ENCODE data around the gene STXBP4. TPM values are rescaled to one million over a fixed set of nuclear protein-coding genes. Genes with fewer than 3 reads are reported as not detected.

The STXBP4 gene
- total RNA-seq, 2 donors from 2014 or later = 12.7 to 31.4 TPM

DNA sequence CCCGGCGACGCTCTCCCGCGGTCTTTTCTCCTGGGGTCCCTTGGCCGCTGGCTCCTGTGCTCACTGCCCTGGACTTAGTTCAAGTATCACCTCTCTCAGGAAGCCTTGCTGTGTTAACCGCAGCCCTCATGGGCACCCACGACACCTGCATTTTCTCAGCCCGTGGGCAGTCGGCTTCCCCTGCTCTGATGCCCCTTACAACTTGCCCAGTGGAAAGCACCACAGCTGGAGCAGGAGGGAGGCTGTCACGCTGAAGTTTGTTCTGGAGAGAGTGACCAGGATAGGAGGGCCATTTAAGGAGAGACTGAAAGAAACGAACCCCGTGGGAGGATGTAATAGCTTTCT is 395 bp downstream of the STXBP4 start:
- H3K27ac ChIP-seq = peak overlapping the region; percentile 82 to 84
- TF ChIP-seq, protein P1, sequence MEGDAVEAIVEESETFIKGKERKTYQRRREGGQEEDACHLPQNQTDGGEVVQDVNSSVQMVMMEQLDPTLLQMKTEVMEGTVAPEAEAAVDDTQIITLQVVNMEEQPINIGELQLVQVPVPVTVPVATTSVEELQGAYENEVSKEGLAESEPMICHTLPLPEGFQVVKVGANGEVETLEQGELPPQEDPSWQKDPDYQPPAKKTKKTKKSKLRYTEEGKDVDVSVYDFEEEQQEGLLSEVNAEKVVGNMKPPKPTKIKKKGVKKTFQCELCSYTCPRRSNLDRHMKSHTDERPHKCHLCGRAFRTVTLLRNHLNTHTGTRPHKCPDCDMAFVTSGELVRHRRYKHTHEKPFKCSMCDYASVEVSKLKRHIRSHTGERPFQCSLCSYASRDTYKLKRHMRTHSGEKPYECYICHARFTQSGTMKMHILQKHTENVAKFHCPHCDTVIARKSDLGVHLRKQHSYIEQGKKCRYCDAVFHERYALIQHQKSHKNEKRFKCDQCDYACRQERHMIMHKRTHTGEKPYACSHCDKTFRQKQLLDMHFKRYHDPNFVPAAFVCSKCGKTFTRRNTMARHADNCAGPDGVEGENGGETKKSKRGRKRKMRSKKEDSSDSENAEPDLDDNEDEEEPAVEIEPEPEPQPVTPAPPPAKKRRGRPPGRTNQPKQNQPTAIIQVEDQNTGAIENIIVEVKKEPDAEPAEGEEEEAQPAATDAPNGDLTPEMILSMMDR (IDR thresholded peaks at IDR 0.05) = no peak
- no peak for DNase-seq (ENCODE audit: low spot score)
- peak; percentile 59 for ATAC-seq (ENCODE audit: insufficient number of reproducible peaks, low FRiP score, low read depth)
- peaks cover 7 to 23% of the 10 kb centered on the region in 2 donors for H3K4me1 ChIP-seq (ENCODE audit: control insufficient read depth in 1 of 2, low read depth in 2 of 2)
- H3K36me3 ChIP-seq = peaks cover 2% of the 10 kb centered on the region
- no peaks in the 10 kb centered on the region for H3K9me3 ChIP-seq
- H3K27me3 ChIP-seq (replicated peaks; ENCODE audit: insufficient read depth) = no peaks in the 10 kb centered on the region
- H3K4me3 ChIP-seq = peak overlapping the region; percentile 88

DNA sequence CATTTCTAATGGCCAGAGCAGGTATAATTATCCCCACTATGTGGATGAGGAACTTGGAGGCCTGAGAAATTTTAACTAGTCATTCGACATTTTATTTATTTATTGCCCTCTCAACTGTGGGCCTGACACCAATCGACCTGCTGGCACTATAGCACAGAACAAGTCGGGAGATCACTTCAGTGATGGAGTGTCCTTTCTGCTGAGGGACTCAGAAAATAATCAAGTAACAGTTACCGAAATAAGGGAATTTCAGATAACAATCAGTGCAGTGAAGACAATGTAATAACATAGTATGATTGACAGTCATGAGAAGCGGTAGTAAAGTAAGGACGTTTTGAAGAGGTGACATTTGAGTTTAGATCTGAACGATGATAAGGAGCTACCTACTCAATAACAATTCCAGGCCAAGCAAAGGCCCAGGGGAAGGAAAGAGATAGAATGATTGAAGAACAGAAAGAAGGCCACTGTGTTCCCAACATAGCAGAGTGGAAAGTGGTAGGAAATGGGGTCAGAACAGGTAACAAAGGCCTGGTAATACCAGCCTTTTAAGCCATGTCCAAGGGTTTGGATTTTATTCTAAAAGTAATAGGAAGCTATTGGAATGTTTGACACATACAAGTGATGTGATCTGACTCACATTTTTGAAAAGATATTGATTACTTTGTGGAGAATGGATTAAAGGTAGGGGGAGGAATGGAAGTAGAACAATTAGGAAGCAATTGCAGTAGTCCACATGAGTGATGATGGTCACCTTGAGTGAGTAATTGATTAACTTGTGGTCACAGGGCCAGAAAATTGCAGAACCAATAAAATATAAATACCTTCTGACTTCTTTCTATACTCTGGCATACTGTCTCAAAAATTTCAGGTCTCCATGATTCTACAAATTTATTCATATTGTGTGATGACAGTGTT is 1.4 kb downstream of the STXBP4 start:
- Histone ChIP-seq H3K9me3 (no peaks in the 10 kb centered on the region), H3K27me3 (replicated peaks; ENCODE audit: insufficient read depth) (no peaks in the 10 kb centered on the region), H3K4me3 (peak overlapping the region; percentile 88), H3K4me1 (ENCODE audit: control insufficient read depth in 1 of 2, low read depth in 2 of 2) (peaks cover 7 to 23% of the 10 kb centered on the region in 2 donors), H3K27ac (peak overlapping the region; percentile 82 to 84), H3K36me3 (no peaks in the 10 kb centered on the region)
- DNase-seq (ENCODE audit: low spot score) (no peak), ATAC-seq (ENCODE audit: insufficient number of reproducible peaks, low FRiP score, low read depth) (no peak)
- TF ChIP-seq, protein P1 (IDR thresholded peaks at IDR 0.05) = no peak

DNA sequence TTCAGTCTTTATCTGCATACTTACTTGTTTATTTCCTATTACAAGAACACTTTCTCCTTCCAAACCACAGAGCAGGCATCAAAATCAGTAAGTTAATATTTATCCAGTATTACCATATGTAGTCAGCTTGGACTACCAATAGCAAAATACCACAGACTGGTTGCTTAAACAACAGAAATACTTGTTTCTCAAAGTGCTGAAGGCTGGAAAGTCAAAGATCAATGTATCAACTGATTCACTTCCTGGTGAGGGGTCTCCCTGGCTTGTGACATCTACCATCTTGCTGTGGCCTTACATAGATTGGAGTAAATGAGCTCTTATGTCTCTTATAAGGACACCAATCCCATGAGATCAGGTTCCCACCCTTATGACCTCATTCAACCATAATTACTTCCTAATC is 2.6 kb downstream of the STXBP4 start:
- TF ChIP-seq, protein P1 (IDR thresholded peaks at IDR 0.05) = no peak
- DNase-seq (ENCODE audit: low spot score) (no peak), ATAC-seq (ENCODE audit: insufficient number of reproducible peaks, low FRiP score, low read depth) (no peak)
- no peak overlapping the region for H3K27ac ChIP-seq
- no peaks in the 10 kb centered on the region for H3K36me3 ChIP-seq
- H3K4me1 ChIP-seq (ENCODE audit: control insufficient read depth in 1 of 2, low read depth in 2 of 2) = peaks cover 7 to 22% of the 10 kb centered on the region in 2 donors
- H3K4me3 ChIP-seq = no peak overlapping the region
- no peaks in the 10 kb centered on the region for H3K27me3 ChIP-seq (replicated peaks; ENCODE audit: insufficient read depth)
- no peaks in the 10 kb centered on the region for H3K9me3 ChIP-seq

DNA sequence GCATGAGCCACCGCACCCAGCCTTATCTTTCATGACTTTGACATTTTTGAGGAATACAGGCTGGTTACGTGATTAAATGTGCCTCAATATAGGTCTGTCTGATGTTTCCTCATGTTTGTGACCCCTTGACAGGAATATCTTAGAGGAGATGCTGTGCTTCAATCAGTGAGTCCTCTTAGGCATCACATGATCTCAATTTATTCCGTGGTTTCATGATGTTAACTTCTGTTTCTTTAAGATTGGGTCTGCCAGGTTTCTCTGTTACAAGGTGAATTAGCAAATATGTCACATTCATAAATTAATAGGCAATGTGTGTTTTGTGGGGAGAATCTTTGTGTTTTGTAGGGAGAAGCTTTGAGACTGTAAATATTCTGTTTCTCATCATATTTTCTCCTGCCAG is 3.3 kb downstream of the STXBP4 start:
- ATAC-seq (ENCODE audit: insufficient number of reproducible peaks, low FRiP score, low read depth) = no peak
- Histone ChIP-seq H3K27ac (no peak overlapping the region), H3K27me3 (replicated peaks; ENCODE audit: insufficient read depth) (no peaks in the 10 kb centered on the region), H3K9me3 (no peaks in the 10 kb centered on the region), H3K4me1 (ENCODE audit: control insufficient read depth in 1 of 2, low read depth in 2 of 2) (peaks cover 7 to 14% of the 10 kb centered on the region in 2 donors), H3K4me3 (no peak overlapping the region), H3K36me3 (no peaks in the 10 kb centered on the region)
- DNase-seq (ENCODE audit: low spot score) = no peak
- TF ChIP-seq, protein P1 (IDR thresholded peaks at IDR 0.05) = no peak

DNA sequence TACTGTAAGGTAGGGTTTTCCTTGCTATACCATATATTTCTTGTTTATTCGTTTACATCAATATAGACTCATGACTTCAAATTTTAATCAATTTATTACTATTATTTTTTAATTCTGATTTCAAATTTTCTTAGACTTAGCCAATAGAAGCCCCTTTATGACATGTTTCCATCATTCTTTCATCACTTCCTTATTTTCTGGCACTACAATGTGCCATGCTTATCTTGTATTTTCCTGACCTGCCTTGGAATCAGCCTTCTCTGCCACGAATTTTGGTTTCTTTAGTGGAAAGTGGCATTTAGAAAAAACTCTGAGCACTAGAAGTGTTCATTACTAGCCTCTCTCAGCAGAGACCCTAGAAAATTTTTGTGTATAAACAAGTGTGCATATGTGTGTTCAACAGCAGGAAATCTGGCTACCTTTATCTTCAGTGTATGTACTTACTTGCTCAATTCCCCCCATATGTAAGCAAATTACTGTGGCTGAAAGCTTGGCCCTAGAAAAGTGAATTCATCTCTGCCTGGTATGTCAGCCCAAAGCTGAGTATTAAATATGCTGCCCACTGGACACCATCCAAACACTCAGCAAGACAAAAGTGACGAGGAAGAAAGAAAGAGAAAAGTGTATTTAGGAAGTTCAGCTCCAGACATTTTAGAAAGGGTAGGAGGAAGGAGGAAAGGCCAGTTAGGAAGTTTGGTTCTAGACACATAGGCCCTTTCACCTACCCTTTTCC is 4.0 kb downstream of the STXBP4 start:
- H3K27me3 ChIP-seq (replicated peaks; ENCODE audit: insufficient read depth) = no peaks in the 10 kb centered on the region
- no peaks in the 10 kb centered on the region for H3K9me3 ChIP-seq
- H3K27ac ChIP-seq = no peak overlapping the region
- H3K36me3 ChIP-seq = no peaks in the 10 kb centered on the region
- H3K4me1 ChIP-seq (ENCODE audit: control insufficient read depth in 1 of 2, low read depth in 2 of 2) = peaks cover 3 to 10% of the 10 kb centered on the region in 2 donors
- TF ChIP-seq, protein P1 (IDR thresholded peaks at IDR 0.05) = no peak
- no peak for ATAC-seq (ENCODE audit: insufficient number of reproducible peaks, low FRiP score, low read depth)
- H3K4me3 ChIP-seq = no peak overlapping the region
- DNase-seq (ENCODE audit: low spot score) = no peak
